ENCODE measurements around the gene SIK3.

Gene SIK3

DNA sequence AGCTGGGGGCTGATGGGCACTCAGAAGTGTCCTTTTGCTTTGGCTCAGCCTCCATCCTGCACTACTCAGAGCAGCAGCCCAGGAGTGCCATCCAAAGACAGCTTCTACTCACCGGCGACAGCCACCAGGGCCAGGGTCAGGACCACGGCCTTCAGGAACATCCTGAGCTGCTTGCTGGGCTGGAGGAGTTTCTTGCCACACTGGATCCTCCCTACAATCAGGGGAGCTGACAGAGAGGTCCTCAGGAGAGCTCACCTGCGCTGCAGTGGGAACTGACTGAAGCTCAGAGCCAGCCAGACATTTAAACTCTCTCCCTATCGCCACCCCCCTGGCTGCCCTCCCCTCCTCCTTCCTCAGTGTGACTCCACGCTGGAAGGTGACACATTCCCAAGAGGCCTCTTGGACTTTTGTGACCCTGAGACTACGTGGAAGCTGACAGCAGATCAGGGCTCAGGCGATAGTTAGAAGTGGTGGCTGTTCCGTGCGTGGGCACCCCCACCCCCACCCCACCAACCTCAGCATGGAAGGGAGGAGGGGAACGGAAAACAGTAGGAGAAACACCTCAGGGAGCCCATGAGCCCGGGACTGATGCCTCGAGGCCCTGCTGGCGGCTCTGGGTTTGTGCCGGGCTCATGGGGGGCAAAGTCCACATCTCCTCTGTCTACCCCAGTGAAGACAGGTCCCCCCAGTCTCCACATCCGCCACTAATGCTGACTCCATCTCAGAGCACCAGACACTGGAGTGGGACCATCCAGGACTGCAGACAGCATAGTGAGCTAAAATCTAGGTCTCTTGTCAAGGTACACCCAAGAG lies 275.0 kb downstream of the SIK3 start, which contains the start of gene APOA4:
TSS of gene APOA4 (minus strand) at position 274 of the 813 bp plus-strand sequence. CDS start at position 161, 113 bp downstream.
- Histone ChIP-seq H3K36me3 (no peaks in the 10 kb centered on the region), H3K27ac (no peak within 1 kb of the TSS), H3K9me3 (no peaks in the 10 kb centered on the region), H3K4me3 (no peak within 1 kb of the TSS), H3K27me3 (no peaks in the 10 kb centered on the region), H3K4me1 (no peaks in the 10 kb centered on the region)
- TF ChIP-seq CTCF (IDR thresholded peaks at IDR 0.05), result no peak
- peak in 1 of 2 donors; percentile 7 for DNase-seq
- intact Hi-C loops (cut with DNase I; ENCODE audit: low total_unique reads), result no loop called here

- H3K27ac ChIP-seq, result no peak overlapping the region
- H3K27me3 ChIP-seq, result no peaks in the 10 kb centered on the region
- intact Hi-C loops (cut with DNase I; ENCODE audit: low total_unique reads), result no loop called here
- DNase-seq, result peak in 1 of 2 donors; percentile 9
- no peaks in the 10 kb centered on the region for H3K9me3 ChIP-seq
- H3K4me1 ChIP-seq, result no peaks in the 10 kb centered on the region
- TF ChIP-seq CTCF (IDR thresholded peaks at IDR 0.05), result no peak
- H3K4me3 ChIP-seq, result no peak overlapping the region
- no peaks in the 10 kb centered on the region for H3K36me3 ChIP-seq
Measured at GRCh38 chr11:116822575-116822974, 275.7 kb downstream of the SIK3 start.

GRCh38 chr11:116821050-116821918 lies 276.9 kb downstream of the SIK3 start:
- no peak overlapping the region for H3K27ac ChIP-seq
- H3K36me3 ChIP-seq, result no peaks in the 10 kb centered on the region
- H3K4me1 ChIP-seq, result no peaks in the 10 kb centered on the region
- H3K4me3 ChIP-seq, result no peak overlapping the region
- H3K27me3 ChIP-seq, result no peaks in the 10 kb centered on the region
- no peaks in the 10 kb centered on the region for H3K9me3 ChIP-seq
- peak in 1 of 2 donors; percentile 3 for DNase-seq
- intact Hi-C loops (cut with DNase I; ENCODE audit: low total_unique reads), result no loop called here
- no peak for TF ChIP-seq CTCF (IDR thresholded peaks at IDR 0.05)

GRCh38 chr11:116819049-116819448 lies 279.2 kb downstream of the SIK3 start:
- no peaks in the 10 kb centered on the region for H3K9me3 ChIP-seq
- intact Hi-C loops (cut with DNase I; ENCODE audit: low total_unique reads), result no loop called here
- H3K27me3 ChIP-seq, result no peaks in the 10 kb centered on the region
- peak in 1 of 2 donors; percentile 16 for DNase-seq
- H3K36me3 ChIP-seq, result no peaks in the 10 kb centered on the region
- H3K27ac ChIP-seq, result no peak overlapping the region
- H3K4me3 ChIP-seq, result no peak overlapping the region
- peaks cover 0 to 3% (median 0%) of the 10 kb centered on the region in 4 donors for H3K4me1 ChIP-seq
- no peak for TF ChIP-seq CTCF (IDR thresholded peaks at IDR 0.05)

GRCh38 chr11:116814502-116814901 lies 283.7 kb downstream of the SIK3 start:
- no peaks in the 10 kb centered on the region for H3K27me3 ChIP-seq
- no peaks in the 10 kb centered on the region for H3K36me3 ChIP-seq
- H3K9me3 ChIP-seq, result no peaks in the 10 kb centered on the region
- TF ChIP-seq CTCF (IDR thresholded peaks at IDR 0.05), result no peak
- no peak overlapping the region for H3K4me3 ChIP-seq
- peaks cover 0 to 3% (median 0%) of the 10 kb centered on the region in 4 donors for H3K4me1 ChIP-seq
- no peak overlapping the region for H3K27ac ChIP-seq
- intact Hi-C loops (cut with DNase I; ENCODE audit: low total_unique reads), result no loop called here
- DNase-seq, result no peak
